HG02623 (cell line): Measurements from ENCODE around the gene ANKRD23.
"Not testable (repeated sequence)": the region's sequence is repeated elsewhere in the genome, so short reads cannot be mapped to it uniquely, and the experiment has no call there.

Experiments
- ATAC-seq: cut with Tn5 transposase; IDR thresholded peaks from one replicate; pipeline ENCODE4 v1.9.1; 2021; ENCODE audit warnings: moderate library complexity; ENCODE audit not compliant: unreplicated experiment

The ANKRD23 gene

DNA sequence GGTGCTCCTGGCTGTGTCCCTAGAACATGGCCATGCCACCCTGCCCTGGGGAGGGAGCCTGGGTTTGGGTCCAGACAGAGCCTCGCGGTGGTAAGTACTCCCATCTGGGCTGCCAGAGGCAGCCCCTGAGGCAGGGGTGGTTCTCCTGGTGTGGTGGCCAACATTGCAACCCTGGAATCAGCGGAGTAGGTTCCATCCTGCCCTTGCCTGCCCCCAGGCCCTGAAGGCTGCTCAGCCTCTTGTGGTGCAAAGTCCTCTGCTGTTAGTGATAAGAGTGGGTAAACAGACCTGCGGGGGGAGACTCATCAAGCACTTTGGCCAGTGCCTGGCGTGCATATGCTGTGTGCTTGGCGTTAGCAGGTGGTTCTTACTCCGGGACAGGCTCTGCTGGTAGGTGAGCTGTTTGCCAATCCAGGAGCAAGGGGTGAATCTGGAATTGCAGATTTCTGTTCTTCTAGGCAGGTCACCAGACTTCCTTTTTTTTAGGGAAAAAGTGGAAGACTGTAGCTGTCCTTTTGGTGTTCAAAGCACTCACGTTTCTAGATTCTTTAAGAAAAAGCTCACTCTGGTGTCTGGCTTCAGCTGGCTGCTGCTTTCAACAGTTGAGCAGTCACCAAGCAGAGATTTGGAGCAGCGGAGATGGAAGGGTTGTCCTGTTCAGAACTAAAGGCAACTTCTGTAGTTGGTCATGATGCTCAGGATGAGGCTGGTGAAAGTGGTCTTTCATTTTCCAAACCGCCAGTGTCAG, 24.5 kb downstream of the ANKRD23 start:
- ATAC-seq, result no peak

- no peak for ATAC-seq
These were observed 25.9 kb downstream of the ANKRD23 start for GRCh38 chr2:96817882-96818281.

DNA sequence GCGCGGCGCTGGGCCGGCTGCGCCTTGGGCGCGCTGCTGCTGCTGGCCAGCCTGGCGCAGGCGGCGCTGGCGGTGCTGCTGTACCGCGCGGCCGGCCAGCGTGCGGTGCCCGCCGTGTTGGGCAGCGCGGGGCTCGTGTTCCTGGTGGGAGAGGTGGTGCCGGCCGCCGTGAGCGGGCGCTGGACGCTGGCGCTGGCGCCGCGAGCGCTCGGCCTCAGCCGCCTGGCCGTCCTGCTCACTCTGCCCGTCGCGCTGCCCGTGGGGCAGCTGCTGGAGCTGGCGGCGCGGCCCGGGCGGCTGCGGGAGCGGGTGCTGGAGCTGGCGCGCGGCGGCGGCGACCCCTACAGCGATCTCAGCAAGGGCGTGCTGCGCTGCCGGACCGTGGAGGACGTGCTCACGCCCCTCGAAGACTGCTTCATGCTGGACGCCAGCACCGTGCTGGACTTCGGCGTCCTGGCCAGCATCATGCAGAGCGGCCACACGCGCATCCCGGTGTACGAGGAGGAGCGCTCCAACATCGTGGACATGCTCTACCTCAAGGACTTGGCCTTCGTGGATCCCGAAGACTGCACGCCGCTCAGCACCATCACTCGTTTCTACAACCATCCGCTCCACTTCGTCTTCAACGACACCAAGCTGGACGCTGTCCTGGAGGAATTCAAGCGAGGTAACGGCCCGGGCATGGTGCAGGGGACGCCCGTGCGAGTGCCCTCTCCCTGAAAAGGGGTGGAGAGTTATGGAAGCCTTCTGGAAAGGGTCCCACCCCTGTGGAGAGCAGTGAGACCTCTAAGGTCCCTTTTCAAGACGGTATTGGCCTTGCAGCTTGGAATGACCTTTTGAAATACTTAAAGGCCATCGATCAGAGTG, 26.8 kb downstream of the ANKRD23 start:
- ATAC-seq, result no peak

DNA sequence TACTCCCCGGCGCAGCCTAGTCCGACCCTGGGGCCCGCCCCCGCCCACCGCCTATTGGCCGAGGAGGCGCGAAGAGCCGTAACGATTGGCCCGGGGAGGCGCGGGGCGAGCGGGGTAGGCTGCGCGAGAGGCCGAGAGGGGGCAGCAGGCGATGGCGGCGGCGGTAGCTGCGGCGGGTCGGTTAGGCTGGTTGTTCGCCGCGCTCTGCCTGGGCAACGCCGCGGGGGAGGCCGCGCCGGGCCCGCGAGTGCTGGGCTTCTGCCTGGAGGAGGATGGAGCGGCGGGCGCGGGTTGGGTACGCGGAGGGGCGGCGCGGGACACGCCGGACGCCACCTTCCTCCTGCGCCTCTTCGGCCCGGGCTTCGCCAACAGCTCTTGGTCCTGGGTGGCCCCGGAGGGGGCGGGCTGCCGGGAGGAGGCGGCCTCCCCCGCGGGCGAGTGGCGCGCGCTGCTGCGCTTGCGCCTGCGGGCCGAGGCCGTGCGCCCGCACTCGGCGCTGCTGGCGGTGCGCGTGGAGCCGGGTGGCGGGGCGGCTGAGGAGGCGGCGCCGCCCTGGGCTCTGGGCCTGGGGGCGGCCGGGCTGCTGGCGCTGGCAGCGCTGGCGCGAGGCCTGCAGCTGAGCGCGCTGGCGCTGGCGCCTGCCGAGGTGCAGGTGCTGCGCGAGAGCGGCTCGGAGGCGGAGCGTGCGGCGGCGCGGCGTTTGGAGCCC, 27.5 kb downstream of the ANKRD23 start, which contains the start of gene CNNM3:
CNNM3 (plus strand) TSS at position 142 of the 709 bp plus-strand sequence; CDS start at position 152, 10 bp downstream.
- peak; percentile 81 for ATAC-seq

GRCh38 chr2:96815326-96816126, 28.3 kb downstream of the ANKRD23 start:
- ATAC-seq, result no peak

- no peak for ATAC-seq
These were observed 30.2 kb downstream of the ANKRD23 start for GRCh38 chr2:96813656-96814055.

- ATAC-seq, result no peak
These were observed 31.9 kb downstream of the ANKRD23 start for GRCh38 chr2:96811917-96812316.

DNA sequence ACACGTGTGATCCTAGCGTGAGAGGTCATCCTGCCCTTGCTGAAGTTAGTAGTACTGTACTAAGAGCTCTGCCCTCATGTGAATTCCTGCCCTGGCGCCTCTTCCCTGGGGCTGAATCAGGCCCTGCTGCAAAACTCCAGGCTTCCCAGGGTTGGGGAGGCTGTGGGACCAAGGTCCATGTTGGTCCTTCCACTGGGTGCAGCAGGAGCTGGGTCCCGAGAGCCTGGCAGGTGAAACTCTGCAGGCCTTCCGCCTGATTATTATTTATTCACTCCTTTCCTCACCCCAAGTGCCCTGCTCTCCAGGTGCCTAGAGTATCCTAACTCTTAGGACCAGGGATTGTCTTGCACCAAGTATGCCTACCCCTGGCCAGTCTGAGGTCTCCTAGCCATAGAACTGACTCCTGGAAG, 33.0 kb downstream of the ANKRD23 start:
- no peak for ATAC-seq

DNA sequence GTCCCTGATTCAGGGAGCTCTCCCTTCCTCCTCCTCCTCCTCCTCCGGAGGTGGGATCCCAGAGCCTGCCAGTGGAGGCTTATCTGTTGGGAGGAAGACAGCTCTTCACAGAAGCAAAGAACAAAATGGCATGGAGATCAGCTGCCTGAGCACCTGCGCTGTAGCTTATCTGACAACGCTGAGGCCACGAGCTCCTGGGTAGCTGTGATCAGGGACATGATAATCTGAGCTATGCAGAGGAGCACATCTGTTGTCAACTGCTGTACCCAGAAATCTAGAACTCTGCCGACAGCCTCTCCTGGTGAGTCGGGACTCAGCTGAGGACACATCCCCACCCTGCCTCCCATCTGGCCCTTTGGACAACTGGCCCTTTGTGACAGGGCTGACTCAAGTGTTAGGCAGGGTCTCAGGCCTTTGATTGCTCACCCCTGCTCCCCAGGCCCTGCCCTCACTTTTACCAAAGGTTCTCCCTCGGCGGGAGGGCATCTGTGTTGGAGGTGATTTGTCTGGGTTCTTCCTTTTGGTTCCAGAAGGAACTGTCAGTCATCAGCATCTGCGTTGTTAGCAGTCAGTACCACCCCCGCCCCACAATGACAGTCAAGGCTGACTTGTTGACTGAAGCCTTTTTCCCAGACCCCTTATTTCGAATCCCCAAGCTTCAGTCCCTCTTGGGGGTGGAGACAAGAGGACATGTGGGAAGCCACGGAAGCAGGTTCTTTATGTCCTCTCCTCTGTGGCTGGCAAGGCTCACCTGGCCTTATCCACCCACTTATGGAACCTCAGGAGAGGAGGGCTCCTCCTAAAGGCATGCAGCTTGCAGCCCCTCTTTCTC, 33.7 kb downstream of the ANKRD23 start:
- ATAC-seq, result no peak

- no peak for ATAC-seq
These were observed 34.5 kb downstream of the ANKRD23 start for GRCh38 chr2:96809216-96809882.

DNA sequence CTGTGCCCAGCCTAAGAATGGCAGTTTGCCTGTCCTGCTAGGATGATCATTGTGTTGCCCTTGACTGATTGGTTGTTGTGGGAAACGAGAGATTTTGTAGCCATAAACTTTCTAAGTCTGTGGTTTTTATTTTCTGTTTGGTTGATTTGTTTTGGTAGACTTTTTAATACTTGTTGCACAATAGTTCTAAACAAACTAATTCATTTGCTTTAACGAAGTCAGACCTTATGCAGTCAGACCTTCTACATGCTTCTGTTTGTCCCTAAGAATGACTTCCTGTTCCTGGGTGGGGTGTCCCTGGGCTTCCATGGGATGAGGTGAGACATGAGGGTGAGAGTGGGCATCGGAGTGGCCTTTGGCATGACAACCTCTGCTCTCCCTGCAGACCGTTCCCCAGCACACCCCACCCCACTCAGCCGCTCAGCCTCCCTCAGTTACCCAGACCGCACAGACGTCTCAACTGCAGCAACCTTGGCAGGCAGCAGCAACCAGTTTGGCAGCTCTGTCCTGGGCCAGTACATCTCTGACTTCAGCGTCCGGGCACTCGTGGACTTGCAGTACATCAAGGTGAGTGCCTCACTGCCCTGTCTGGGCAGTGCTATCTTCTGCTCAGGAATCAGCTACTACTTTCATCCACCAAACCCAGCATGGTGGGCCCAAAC, 35.5 kb downstream of the ANKRD23 start:
- ATAC-seq, result no peak

DNA sequence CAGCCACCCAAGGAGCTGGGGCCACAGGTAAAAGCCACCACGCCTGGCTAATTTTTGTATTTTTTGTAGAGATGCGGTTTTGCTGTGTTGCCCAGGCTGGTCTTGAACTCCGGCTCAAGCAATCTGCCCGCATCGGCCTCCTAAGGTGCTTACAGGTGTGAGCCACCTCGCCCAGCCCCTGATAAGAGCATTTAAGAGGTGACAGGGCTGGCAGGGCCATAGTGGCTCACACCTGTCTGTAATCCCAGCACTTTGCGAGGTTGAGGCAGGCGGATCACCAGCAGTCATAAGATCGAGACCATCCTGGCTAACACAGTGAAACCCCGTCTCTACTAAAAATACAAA, 36.7 kb downstream of the ANKRD23 start:
- ATAC-seq, result no peak

DNA sequence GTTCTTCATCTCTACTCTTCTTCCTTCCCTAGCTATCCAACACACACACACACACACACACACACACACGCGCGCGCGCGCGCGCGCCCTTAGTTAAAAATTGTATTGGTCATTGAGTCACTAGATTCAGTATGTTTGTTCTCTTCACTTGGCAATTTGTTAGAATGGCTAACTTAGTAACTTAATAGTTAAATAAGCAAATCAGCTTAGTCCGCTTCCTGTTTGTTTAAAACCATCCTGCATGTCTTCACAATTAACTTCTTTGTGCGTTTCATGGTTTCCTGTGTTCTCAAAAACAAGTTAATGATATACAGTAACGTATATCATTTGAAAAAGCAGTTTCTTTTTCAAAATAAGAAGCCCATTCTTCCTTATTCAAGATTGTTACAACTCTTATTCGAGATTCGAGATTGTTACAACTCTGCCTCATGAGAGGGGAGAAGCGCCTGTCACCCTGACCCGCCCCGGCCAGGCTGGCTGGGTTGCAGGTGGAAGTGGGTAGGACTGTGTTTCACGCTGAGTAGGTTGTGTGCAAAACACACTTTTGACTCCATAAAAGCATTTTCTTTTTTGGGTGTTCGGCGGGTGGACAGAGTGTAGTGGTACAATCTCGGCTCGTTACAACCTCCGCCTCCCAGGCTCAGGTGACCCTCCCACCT, 37.2 kb downstream of the ANKRD23 start:
- ATAC-seq, result no peak

DNA sequence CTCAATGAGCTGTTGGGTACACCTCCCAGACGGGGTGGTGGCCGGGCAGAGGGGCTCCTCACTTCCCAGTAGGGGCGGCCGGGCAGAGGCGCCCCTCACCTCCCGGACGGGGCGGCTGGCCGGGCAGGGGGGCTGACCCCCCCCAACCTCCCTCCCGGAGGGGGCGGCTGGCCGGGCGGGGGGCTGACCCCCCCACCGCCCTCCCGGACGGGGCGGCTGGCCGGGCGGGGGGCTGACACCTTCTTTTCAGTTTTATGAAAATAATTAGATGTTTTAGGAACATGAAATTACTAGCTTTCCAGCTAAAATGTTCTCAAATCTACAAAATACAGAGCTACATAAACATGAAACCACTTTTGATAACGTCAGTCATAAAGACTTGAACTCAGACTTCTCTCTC, 37.9 kb downstream of the ANKRD23 start:
- not testable (repeated sequence) for ATAC-seq

DNA sequence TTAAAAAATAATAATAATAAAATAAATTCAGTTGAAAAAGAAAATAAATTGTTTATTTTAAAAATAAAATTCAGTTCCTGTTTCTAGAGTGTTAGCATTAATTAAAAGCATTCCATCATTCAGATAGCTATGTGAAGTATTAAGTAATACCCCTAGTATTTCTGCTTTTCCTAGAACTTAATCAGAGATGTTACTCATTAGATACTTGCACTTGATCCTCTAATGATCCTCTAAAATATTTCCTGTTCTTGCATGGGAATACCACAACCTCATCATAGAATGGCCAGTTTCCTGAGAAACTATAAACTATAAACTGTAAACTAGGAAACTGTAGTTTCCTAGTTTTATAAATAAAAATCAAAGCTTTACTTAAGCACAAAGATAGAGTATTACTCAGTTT, 38.8 kb downstream of the ANKRD23 start:
- no peak for ATAC-seq

DNA sequence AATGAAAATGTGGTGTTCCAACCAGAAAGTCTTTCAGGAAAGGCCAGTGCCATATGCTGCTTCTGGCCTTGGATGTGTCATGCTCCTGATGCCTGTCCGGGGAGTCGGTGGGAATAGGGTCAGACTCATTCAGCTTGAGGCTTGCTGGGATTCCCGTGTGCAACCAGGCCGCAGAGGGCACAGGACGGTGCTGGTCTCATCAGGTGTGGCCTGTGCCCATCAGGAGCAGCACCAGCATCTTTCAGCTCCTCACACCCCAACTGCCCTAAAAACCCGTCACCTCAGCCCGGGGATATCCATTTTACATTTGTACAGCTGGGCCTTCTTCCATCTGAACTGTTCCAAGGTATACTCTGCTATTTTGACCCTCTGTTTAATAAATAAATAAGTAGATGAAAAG, 41.1 kb downstream of the ANKRD23 start:
- no peak for ATAC-seq

GRCh38 chr2:96801786-96802595, 41.8 kb downstream of the ANKRD23 start:
- ATAC-seq, result no peak
